BJ (cell line): ENCODE data around the gene ZNF185. TPM values are rescaled to one million over a fixed set of nuclear protein-coding genes. Genes with fewer than 3 reads are reported as not detected.

Experiments
- CTCF ChIA-PET: fragments of 350-600 bp; formaldehyde crosslinking; extraction: SDS; loops from one replicate; lab custom pipeline; 2021; ENCODE audit warnings: antibody characterized with exemption, inconsistent platforms; lab: Yijun Ruan, JAX
- POLR2A ChIA-PET: fragments of 300-600 bp; sonication (Branson Sonifier 250); formaldehyde crosslinking; extraction: SDS; loops from one replicate; lab custom pipeline; 2021; ENCODE audit warnings: antibody characterized with exemption; lab: Charles Lee
- DNase-seq: peaks from one replicate; pipeline ENCODE4 v3.0.0-alpha.2; 2011; ENCODE audit warnings: low read depth
- H3K27me3 ChIP-seq: 2 replicates; pipeline ENCODE4 v1.6.0; 2011; ENCODE audit warnings: low read length; ENCODE audit not compliant: control insufficient read depth, insufficient read depth
- H3K36me3 ChIP-seq: 2 replicates; pipeline ENCODE4 v1.5.1; 2011; ENCODE audit warnings: low read length; ENCODE audit not compliant: control insufficient read depth, insufficient read depth
- H3K4me3 ChIP-seq: 2 replicates; pipeline ENCODE4 v1.5.1; 2011; ENCODE audit warnings: low read depth, mild to moderate bottlenecking, control low read depth, low read length
- polyA plus RNA-seq: library from polyadenylated mRNA; depleted of rRNA; stranded (reverse); fragments of >200 nt; gene quantifications from 2 replicates; pipeline ENCODE4 v1.2.3, GENCODE V29; 2011
- TF ChIP-seq, protein P1 (sequence below): IDR thresholded peaks from 2 replicates; pipeline ENCODE4 v1.5.1; 2011; ENCODE audit warnings: low read depth, mild to moderate bottlenecking, control low read depth, inconsistent platforms, low read length, moderate library complexity; ENCODE audit not compliant: insufficient read depth

Gene ZNF185
- polyA plus RNA-seq, 1 experiment = 8.3 TPM

DNA sequence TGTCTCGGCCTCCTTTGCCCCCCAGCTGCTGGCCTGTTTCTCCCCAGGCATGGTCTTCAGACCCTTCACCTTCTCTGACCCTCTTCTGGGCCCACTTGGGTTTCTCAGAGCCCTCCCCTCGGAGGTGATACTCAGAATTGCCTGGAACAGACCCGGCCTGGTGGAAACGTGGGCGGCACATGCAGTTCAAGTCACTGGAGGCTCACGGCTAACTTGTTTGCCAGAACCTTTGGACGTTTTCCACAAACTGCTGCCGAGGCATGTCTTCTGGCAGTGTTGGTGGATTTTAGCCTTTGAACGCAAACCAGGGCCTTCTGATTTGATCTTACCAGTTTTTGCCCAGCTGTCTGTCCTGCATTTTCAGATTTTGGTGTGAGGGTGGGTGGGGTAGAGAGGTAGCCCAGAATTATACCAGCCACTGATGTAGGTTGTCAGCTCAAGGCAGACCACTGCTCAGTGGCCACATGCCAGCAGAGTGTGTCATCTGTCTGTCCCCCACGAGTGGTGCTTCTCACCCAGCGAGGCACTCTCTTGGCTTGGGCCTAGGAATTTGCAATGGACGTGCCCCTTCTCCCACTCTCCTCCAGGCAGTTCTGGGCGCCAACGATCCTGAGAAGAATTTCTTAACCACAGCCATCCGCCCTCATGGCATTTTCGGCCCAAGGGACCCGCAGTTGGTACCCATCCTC is 32.5 kb upstream of the ZNF185 start:
- ChIA-PET CTCF (no interaction called here), POLR2A (no interaction called here)
- Histone ChIP-seq H3K4me3 (no peak overlapping the region), H3K36me3 (peaks cover 6% of the 10 kb centered on the region), H3K27me3 (no peaks in the 10 kb centered on the region)
- TF ChIP-seq, protein P1, sequence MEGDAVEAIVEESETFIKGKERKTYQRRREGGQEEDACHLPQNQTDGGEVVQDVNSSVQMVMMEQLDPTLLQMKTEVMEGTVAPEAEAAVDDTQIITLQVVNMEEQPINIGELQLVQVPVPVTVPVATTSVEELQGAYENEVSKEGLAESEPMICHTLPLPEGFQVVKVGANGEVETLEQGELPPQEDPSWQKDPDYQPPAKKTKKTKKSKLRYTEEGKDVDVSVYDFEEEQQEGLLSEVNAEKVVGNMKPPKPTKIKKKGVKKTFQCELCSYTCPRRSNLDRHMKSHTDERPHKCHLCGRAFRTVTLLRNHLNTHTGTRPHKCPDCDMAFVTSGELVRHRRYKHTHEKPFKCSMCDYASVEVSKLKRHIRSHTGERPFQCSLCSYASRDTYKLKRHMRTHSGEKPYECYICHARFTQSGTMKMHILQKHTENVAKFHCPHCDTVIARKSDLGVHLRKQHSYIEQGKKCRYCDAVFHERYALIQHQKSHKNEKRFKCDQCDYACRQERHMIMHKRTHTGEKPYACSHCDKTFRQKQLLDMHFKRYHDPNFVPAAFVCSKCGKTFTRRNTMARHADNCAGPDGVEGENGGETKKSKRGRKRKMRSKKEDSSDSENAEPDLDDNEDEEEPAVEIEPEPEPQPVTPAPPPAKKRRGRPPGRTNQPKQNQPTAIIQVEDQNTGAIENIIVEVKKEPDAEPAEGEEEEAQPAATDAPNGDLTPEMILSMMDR = no peak
- DNase-seq = no peak

DNA sequence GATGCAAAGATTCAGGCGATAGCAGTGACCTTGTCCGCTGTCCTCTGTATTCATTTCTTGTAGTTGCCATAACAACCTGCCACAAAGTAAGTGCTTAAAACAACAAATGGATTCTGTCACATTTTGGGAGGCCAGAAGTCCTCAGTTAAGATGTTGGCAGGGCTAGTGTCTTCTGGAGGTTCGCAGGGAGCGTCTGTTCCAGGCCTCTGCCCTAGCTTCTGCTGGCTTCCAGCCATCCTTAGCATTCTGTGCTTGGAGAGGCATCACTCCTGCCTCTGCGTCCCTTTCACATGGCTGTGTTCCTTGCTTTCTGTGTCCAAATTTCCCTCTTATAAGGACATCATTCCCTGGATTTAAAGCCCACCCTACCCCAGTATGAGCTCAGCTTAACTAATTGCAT is 31.5 kb upstream of the ZNF185 start:
- Histone ChIP-seq H3K4me3 (no peak overlapping the region), H3K27me3 (no peaks in the 10 kb centered on the region), H3K36me3 (peaks cover 6% of the 10 kb centered on the region)
- TF ChIP-seq, protein P1 = no peak
- no peak for DNase-seq
- ChIA-PET CTCF (no interaction called here), POLR2A (no interaction called here)

DNA sequence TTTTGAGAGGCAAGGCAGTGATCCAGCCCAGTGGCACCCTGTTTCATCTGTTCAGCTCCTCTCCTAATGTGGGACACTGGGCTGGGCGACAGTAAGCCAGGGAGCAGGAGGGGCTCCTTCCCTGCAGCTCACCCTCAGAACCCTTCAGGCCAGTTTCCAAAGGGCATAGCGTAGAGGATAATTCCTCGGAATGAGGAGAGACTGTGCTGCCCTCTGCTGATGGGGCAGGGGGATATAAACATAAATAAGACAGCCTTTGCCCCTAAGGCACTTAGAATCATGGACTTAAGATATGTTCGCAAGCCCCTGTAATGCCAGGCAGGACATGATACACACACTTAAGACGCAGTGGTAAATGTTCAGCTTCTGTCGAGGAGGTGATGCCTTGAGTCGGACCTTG is 27.9 kb upstream of the ZNF185 start:
- CTCF ChIA-PET = no interaction called here
- POLR2A ChIA-PET = no interaction called here
- H3K36me3 ChIP-seq = peaks cover 4% of the 10 kb centered on the region

DNA sequence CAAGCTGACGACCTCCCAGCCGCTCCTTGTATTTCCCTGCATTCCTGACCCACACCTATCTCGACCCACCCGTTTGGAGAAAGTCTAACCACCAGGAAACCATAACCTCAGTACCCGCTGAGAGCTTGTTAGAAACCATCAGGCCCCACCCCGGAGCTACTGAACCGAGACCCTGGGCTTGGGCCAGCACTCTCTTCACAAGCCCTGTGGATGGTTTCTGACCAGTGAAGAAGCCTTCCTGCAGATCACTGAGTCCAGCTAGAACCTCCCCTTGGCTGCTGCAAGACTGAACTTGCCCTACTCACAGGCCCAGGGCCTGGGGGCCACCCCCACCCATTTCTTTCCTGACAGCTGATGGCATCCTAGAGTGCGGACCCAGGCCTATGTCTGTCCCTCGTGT is 26.6 kb upstream of the ZNF185 start:
- peaks cover 2% of the 10 kb centered on the region for H3K36me3 ChIP-seq
- H3K4me3 ChIP-seq = no peak overlapping the region
- ChIA-PET CTCF (no interaction called here), POLR2A (no interaction called here)
- H3K27me3 ChIP-seq = no peaks in the 10 kb centered on the region
- TF ChIP-seq, protein P1 = no peak
- DNase-seq = no peak

More for the DNA sequence above, 27.9 kb upstream of the ZNF185 start:
- TF ChIP-seq, protein P1 = no peak
- Histone ChIP-seq H3K27me3 (no peaks in the 10 kb centered on the region), H3K4me3 (no peak overlapping the region)
- DNase-seq = no peak

DNA sequence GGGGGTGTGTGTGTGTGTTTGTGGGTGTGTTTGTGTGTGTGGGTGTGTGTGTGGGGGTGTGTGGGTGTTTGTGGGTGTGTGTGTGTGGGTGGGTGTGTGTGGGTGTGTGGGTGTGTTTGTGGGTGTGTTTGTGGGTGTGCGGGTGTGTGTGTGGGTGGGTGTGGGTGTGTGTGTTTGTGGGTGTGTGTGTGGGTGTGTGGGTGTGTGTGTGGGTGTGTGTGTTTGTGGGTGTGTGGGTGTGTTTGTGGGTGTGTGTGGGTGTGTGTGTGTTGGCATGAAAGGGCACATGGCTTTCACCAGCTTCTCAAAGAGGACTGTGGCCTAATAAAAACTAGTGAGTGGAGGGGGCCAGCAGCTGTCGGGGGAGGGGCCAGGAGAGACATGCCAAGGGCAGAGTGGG is 25.3 kb upstream of the ZNF185 start:
- Histone ChIP-seq H3K27me3 (no peaks in the 10 kb centered on the region), H3K36me3 (peaks cover 2% of the 10 kb centered on the region), H3K4me3 (no peak overlapping the region)
- ChIA-PET POLR2A (no interaction called here), CTCF (no interaction called here)
- DNase-seq = no peak
- TF ChIP-seq, protein P1 = no peak
